MCF 10A (cell line): ENCODE results near the gene KANSL3. TPM values are rescaled to one million over a fixed set of nuclear protein-coding genes. Genes with fewer than 3 reads are reported as not detected.
"Not testable (repeated sequence)": the region's sequence is repeated elsewhere in the genome, so short reads cannot be mapped to it uniquely, and the experiment has no call there.

Experiments
- BruUV-seq: library from RNA; stranded (reverse); fragments of 400-500 nt; replicated peaks from 2 replicates; lab custom pipeline; 2021; lab: Mats Ljungman, UMichigan
- CTCF ChIA-PET: fragments of 300-600 bp; sonication (Branson Sonifier 250); formaldehyde crosslinking; extraction: SDS; loops from one replicate; lab custom pipeline; 2021; ENCODE audit warnings: antibody characterized with exemption, inconsistent platforms; lab: Yijun Ruan, JAX
- POLR2A ChIA-PET: fragments of 300-600, 350-650 bp; sonication (Branson Sonifier 250); formaldehyde crosslinking; extraction: SDS; loops from one replicate; lab custom pipeline; 2020; ENCODE audit warnings: antibody characterized with exemption, inconsistent platforms; lab: Yijun Ruan, JAX
- DNase-seq: peaks from one replicate; pipeline ENCODE4 v3.0.0-alpha.2; 2018; ENCODE audit not compliant: unreplicated experiment
- H3K27ac Mint-ChIP-seq: one replicate; pipeline ENCODE4 v1.8.0; 2022; ENCODE audit warnings: mild to moderate bottlenecking, low read depth, mixed read lengths; ENCODE audit not compliant: unreplicated experiment
- H3K27me3 Mint-ChIP-seq: one replicate; pipeline ENCODE4 v1.8.0; 2022; ENCODE audit warnings: mixed read lengths; ENCODE audit not compliant: insufficient read depth, unreplicated experiment
- H3K36me3 Mint-ChIP-seq: one replicate; pipeline ENCODE4 v1.8.0; 2022; ENCODE audit warnings: mild to moderate bottlenecking, moderate library complexity, mixed read lengths; ENCODE audit not compliant: insufficient read depth, unreplicated experiment
- H3K4me1 Mint-ChIP-seq: one replicate; pipeline ENCODE4 v1.8.0; 2022; ENCODE audit warnings: mixed read lengths; ENCODE audit not compliant: insufficient read depth, unreplicated experiment
- H3K4me3 Mint-ChIP-seq: one replicate; pipeline ENCODE4 v1.8.0; 2022; ENCODE audit warnings: mild to moderate bottlenecking, moderate library complexity, mixed read lengths; ENCODE audit not compliant: unreplicated experiment
- H3K9me3 Mint-ChIP-seq: one replicate; pipeline ENCODE4 v1.8.0; 2022; ENCODE audit warnings: mixed read lengths; ENCODE audit not compliant: unreplicated experiment
- intact Hi-C: fragments of 100-400 bp; cut with micrococcal nuclease; formaldehyde crosslinking; loops from 2 replicates; pipeline ENCODE4 v1.14.1; 2022
- total RNA-seq: library from RNA; stranded (reverse); gene quantifications from 2 replicates; pipeline ENCODE4 v1.2.3, GENCODE V29; 2022
- TF ChIP-seq, protein P1 (sequence below): fragments of 200-600 bp; IDR thresholded peaks from one replicate; pipeline ENCODE4 v1.8.0; 2022; ENCODE audit warnings: antibody characterized with exemption, mild to moderate bottlenecking; ENCODE audit not compliant: unreplicated experiment

The KANSL3 gene
- total RNA-seq, 1 experiment from 2014 or later, result 41.4 TPM

DNA sequence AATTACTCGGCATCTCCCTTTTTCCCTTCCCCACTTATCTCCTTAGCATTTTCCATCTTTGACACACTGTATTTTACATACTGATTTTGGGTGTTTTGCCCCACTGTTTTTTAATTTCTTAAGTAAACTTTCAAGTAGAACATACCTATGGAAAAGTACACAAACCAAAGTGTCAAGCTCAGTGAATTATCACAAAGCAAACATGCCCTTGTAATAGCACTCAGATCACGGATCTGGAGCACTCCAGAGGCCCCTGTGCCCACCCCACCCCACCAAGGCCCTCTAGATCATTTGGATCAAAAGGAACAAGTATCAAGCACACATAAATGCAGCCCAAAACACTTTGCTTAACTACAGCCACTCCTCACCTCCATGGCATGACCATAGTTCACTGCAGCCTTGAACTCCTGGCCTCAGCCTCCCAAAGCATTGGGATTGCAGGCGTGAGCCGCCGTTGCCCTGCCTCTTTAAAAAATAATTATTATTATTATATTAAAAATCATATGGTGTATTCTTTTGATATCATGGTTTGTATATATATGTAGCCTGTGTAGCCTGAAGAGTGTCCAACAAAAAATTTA, 42.5 kb upstream of the KANSL3 start:
- intact Hi-C loops, result no loop called here
- TF ChIP-seq, protein P1, sequence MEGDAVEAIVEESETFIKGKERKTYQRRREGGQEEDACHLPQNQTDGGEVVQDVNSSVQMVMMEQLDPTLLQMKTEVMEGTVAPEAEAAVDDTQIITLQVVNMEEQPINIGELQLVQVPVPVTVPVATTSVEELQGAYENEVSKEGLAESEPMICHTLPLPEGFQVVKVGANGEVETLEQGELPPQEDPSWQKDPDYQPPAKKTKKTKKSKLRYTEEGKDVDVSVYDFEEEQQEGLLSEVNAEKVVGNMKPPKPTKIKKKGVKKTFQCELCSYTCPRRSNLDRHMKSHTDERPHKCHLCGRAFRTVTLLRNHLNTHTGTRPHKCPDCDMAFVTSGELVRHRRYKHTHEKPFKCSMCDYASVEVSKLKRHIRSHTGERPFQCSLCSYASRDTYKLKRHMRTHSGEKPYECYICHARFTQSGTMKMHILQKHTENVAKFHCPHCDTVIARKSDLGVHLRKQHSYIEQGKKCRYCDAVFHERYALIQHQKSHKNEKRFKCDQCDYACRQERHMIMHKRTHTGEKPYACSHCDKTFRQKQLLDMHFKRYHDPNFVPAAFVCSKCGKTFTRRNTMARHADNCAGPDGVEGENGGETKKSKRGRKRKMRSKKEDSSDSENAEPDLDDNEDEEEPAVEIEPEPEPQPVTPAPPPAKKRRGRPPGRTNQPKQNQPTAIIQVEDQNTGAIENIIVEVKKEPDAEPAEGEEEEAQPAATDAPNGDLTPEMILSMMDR, result no peak
- Mint-ChIP-seq H3K27me3 (peaks cover 13% of the 10 kb centered on the region), H3K27ac (no peak overlapping the region), H3K9me3 (no peaks in the 10 kb centered on the region), H3K4me3 (no peak overlapping the region), H3K4me1 (no peaks in the 10 kb centered on the region), H3K36me3 (no peaks in the 10 kb centered on the region)
- no TSS peak for BruUV-seq
- no peak for DNase-seq
- POLR2A ChIA-PET, result no interaction called here
- CTCF ChIA-PET, result interaction anchor here (0.6 to 0.7 kb wide), 2 partner anchors 71 to 84 kb away, joined by 3 to 4 read pairs; no protein-coding TSS in a partner anchor

DNA sequence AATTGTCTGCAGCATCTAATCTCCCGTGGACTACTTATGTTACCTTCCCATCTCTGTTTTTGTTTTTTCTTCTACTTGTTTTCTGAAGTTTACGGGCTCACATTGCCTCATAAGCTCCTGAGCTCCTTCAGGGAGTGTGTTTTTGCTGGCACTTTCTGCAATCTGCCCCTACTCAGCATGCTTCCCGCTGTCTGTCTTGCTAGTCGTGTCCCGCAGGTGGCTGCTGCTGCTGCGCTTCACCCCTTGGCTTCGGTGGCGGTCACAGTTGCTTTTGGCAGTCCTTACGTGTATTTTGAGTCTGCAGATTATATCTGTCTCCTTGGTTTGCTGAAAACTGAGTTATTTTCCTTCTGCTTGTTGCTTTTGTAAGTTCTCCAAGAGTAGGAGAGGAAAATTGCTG, 41.7 kb upstream of the KANSL3 start:
- no peaks in the 10 kb centered on the region for H3K4me1 Mint-ChIP-seq
- no peak overlapping the region for H3K27ac Mint-ChIP-seq
- no peaks in the 10 kb centered on the region for H3K9me3 Mint-ChIP-seq
- no peak overlapping the region for H3K4me3 Mint-ChIP-seq
- ChIA-PET CTCF (interaction anchor here (0.6 kb wide), 1 partner anchor 72 kb away, joined by 4 read pairs; no protein-coding TSS in a partner anchor), POLR2A (no interaction called here)
- no peaks in the 10 kb centered on the region for H3K36me3 Mint-ChIP-seq
- no TSS peak for BruUV-seq
- TF ChIP-seq, protein P1, result no peak
- intact Hi-C loops, result no loop called here
- DNase-seq, result no peak
- H3K27me3 Mint-ChIP-seq, result peaks cover 13% of the 10 kb centered on the region

DNA sequence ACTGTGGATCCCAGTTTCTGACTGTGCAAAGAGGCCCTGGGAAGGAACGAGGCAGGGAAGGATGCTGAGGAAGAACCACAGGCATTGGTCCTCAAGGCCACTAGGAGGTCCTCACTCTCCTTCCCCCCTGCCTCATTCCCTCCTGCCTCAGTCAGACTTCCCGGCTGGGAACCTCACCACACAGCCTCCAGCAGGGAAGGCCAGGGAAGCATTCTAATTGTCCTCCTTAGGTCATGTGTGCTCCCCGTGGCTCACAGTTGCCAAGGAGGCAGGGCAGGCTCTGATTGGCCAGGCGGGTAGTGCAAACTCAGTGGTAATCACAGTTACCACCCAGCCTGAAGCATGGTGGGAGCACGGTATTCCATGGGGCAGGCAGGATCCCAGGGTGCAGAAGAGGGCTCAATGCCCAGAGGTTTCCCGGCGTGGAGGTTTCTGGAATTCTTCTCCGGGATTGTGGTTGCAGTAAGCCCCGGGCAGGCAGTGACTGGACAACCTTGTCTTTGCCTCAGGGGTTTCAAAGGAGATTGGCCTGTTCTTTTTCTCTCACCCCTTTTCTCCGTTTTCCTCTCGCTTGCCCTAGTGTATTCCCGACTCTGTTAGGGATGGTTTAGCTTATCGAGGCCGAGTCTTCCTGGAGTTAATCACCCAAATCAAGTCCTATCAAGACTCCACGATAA, 31.6 kb upstream of the KANSL3 start:
- Mint-ChIP-seq H3K27ac (no peak overlapping the region), H3K36me3 (no peaks in the 10 kb centered on the region), H3K4me1 (no peaks in the 10 kb centered on the region), H3K4me3 (no peak overlapping the region), H3K27me3 (peaks cover 10% of the 10 kb centered on the region), H3K9me3 (no peaks in the 10 kb centered on the region)
- ChIA-PET POLR2A (no interaction called here), CTCF (no interaction called here)
- DNase-seq, result no peak
- TF ChIP-seq, protein P1, result no peak
- intact Hi-C loops, result loop anchor here (10.0 kb wide), 1 partner anchor 65 kb away; no protein-coding TSS in a partner anchor
- no TSS peak for BruUV-seq

DNA sequence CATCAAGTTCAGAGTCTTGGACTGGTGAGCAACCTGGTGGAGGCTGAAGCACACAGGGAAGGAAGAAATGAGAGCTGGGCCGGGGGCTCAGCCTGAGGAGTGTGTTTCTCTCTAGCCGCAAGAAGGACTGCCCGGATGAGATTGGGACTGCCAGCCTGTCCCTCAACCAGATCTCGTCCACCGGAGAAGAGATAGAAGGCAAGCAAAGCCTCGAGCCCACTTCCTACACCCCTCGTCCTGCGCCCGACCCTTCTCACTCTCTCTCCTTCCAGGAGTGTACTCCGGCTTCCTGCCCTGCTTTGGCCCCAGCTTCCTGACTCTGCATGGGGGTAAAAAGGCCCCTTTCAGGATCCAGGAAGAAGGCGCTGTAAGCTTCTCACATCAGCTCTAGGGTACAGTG, 30.7 kb upstream of the KANSL3 start:
- ChIA-PET CTCF (no interaction called here), POLR2A (no interaction called here)
- Mint-ChIP-seq H3K27me3 (peaks cover 10% of the 10 kb centered on the region), H3K4me1 (no peaks in the 10 kb centered on the region), H3K36me3 (no peaks in the 10 kb centered on the region), H3K9me3 (no peaks in the 10 kb centered on the region), H3K27ac (no peak overlapping the region), H3K4me3 (no peak overlapping the region)
- no peak for DNase-seq
- no TSS peak for BruUV-seq
- TF ChIP-seq, protein P1, result no peak
- intact Hi-C loops, result loop anchor here (10.0 kb wide), 1 partner anchor 66 kb away; no protein-coding TSS in a partner anchor

DNA sequence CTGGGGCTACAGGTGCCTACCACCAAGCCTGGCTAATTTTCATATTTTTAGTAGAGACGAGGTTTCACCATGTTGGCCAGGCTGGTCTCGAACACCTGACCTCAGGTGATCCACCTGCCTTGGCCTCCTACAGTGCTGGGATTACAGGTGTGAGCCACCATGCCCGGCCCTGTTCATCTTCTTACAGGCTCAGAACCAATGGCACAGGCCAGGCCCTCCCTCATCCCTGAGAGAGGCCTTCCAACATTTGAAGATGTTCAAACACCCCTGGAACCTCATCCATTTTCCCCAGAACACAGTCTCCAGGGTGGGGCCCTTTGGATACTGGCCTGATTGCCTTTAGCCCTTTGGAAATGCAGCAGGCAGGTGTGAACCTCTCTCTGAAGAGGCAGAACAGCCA, 27.6 kb upstream of the KANSL3 start:
- DNase-seq, H3K4me1 Mint-ChIP-seq, H3K27me3 Mint-ChIP-seq, H3K36me3 Mint-ChIP-seq, H3K4me3 Mint-ChIP-seq, H3K9me3 Mint-ChIP-seq: not testable (repeated sequence)
- POLR2A ChIA-PET, result interaction anchor here (0.6 to 2.2 kb wide), 6 partner anchors 28 to 335 kb away, joined by 3 to 17 read pairs (median 5); partner anchors contain the start of genes CNNM4 and KANSL3
- CTCF ChIA-PET, result interaction anchor here (0.6 to 0.8 kb wide), 2 partner anchors 31 to 32 kb away, joined by 3 read pairs; no protein-coding TSS in a partner anchor
- TSS peak; percentile 95 for BruUV-seq
- intact Hi-C loops, result loop anchor here (10.0 kb wide), 1 partner anchor 69 kb away; no protein-coding TSS in a partner anchor
- H3K27ac Mint-ChIP-seq, result peak overlapping the region; percentile 4
